BJ (cell line): ENCODE measurements around the gene CDC14B. TPM values are rescaled to one million over a fixed set of nuclear protein-coding genes. Genes with fewer than 3 reads are reported as not detected.

Experiments used
- CTCF ChIA-PET: fragments of 350-600 bp; formaldehyde crosslinking; extraction: SDS; loops from one replicate; lab custom pipeline; 2021; ENCODE audit warnings: antibody characterized with exemption, inconsistent platforms; lab: Yijun Ruan, JAX
- POLR2A ChIA-PET: fragments of 300-600 bp; sonication (Branson Sonifier 250); formaldehyde crosslinking; extraction: SDS; loops from one replicate; lab custom pipeline; 2021; ENCODE audit warnings: antibody characterized with exemption; lab: Charles Lee
- DNase-seq: peaks from one replicate; pipeline ENCODE4 v3.0.0-alpha.2; 2011; ENCODE audit warnings: low read depth
- H3K27me3 ChIP-seq: 2 replicates; pipeline ENCODE4 v1.6.0; 2011; ENCODE audit warnings: low read length; ENCODE audit not compliant: control insufficient read depth, insufficient read depth
- H3K36me3 ChIP-seq: 2 replicates; pipeline ENCODE4 v1.5.1; 2011; ENCODE audit warnings: low read length; ENCODE audit not compliant: control insufficient read depth, insufficient read depth
- H3K4me3 ChIP-seq: 2 replicates; pipeline ENCODE4 v1.5.1; 2011; ENCODE audit warnings: low read depth, mild to moderate bottlenecking, control low read depth, low read length
- polyA plus RNA-seq: library from polyadenylated mRNA; depleted of rRNA; stranded (reverse); fragments of >200 nt; gene quantifications from 2 replicates; pipeline ENCODE4 v1.2.3, GENCODE V29; 2011
- TF ChIP-seq, protein P1 (sequence below): IDR thresholded peaks from 2 replicates; pipeline ENCODE4 v1.5.1; 2011; ENCODE audit warnings: low read depth, mild to moderate bottlenecking, control low read depth, inconsistent platforms, low read length, moderate library complexity; ENCODE audit not compliant: insufficient read depth

Gene CDC14B
- polyA plus RNA-seq, 1 experiment: 12.1 TPM

DNA sequence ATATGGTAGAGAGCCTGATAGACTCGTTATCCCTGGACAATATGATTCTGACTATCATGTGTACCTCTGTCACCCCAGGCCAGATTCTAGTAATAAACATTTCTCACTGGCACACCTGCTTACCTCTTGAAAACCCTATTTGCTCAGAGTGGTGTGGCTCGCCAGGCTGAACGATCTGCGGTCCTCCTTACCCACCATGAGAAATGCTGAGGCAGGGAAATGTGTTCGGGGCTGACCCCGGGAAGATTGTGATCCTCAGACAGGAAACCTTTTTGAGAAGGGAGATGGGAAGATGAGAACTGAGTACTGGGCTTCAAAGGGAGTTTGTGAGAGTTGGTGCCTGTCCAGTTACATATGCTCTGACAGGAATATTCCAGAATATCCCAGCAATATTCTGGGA is 46.1 kb upstream of the CDC14B start:
- POLR2A ChIA-PET: no interaction called here
- Histone ChIP-seq H3K36me3 (no peaks in the 10 kb centered on the region), H3K4me3 (no peak overlapping the region), H3K27me3 (no peaks in the 10 kb centered on the region)
- no peak for DNase-seq
- CTCF ChIA-PET: interaction anchor here (0.9 to 3.1 kb wide), 7 partner anchors 9 to 433 kb away, joined by 3 to 47 read pairs (median 4); no protein-coding TSS in a partner anchor
- TF ChIP-seq, protein P1, sequence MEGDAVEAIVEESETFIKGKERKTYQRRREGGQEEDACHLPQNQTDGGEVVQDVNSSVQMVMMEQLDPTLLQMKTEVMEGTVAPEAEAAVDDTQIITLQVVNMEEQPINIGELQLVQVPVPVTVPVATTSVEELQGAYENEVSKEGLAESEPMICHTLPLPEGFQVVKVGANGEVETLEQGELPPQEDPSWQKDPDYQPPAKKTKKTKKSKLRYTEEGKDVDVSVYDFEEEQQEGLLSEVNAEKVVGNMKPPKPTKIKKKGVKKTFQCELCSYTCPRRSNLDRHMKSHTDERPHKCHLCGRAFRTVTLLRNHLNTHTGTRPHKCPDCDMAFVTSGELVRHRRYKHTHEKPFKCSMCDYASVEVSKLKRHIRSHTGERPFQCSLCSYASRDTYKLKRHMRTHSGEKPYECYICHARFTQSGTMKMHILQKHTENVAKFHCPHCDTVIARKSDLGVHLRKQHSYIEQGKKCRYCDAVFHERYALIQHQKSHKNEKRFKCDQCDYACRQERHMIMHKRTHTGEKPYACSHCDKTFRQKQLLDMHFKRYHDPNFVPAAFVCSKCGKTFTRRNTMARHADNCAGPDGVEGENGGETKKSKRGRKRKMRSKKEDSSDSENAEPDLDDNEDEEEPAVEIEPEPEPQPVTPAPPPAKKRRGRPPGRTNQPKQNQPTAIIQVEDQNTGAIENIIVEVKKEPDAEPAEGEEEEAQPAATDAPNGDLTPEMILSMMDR: no peak

DNA sequence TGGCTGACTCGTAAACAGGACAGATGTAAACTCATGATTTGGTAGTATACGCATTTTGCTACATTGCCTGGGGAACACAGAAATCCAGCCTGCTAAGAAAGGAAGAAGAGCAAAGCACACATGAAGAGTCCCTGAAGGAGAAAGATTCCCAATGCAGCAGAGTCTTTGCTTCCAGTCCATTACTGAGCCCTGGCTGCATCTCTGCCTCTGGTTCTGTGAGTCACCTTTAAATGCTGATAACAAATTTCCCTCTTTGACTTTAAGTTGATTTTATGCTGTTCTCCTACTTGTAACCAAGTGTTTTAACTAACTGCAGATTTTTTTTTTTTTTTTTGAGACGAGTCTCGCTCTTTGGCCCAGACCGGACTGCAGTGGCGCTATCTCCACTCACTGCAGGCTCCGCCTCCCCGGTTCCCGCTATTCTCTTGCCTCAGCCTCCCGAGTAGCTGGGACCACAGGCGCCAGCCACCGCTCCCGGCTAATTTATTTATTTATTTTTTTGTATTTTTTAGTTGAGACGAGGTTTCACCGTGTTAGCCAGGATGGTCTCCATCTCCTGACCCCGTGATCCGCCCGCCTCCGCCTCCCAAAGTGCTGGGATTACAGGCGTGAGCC is 44.0 kb upstream of the CDC14B start:
- no peak overlapping the region for H3K4me3 ChIP-seq
- TF ChIP-seq, protein P1: no peak
- CTCF ChIA-PET: interaction anchor here (0.6 kb wide), 1 partner anchor 346 kb away, joined by 3 read pairs; no protein-coding TSS in a partner anchor
- H3K27me3 ChIP-seq: no peaks in the 10 kb centered on the region
- POLR2A ChIA-PET: no interaction called here
- H3K36me3 ChIP-seq: no peaks in the 10 kb centered on the region
- DNase-seq: no peak

DNA sequence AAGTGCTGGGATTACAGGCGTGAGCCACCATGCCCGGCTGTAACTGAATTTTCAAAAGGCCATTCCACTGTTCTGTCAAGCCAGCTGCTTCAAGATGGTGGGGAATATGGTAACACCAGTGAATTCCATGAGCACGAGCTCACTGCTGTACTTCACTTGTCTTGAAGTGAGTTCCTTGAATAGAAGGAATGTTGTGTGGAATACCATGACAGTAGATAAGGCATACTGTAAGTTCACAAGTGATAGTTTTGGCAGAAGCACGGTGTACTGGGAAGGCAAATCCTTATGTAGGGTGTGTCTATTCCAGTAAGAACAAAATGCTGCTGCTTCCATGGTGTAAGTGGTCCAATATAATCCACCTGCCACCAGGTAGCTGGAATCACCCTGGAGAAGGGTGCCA is 42.1 kb upstream of the CDC14B start:
- no peak overlapping the region for H3K4me3 ChIP-seq
- TF ChIP-seq, protein P1: no peak
- POLR2A ChIA-PET: no interaction called here
- CTCF ChIA-PET: no interaction called here
- H3K36me3 ChIP-seq: no peaks in the 10 kb centered on the region
- H3K27me3 ChIP-seq: no peaks in the 10 kb centered on the region
- DNase-seq: no peak

DNA sequence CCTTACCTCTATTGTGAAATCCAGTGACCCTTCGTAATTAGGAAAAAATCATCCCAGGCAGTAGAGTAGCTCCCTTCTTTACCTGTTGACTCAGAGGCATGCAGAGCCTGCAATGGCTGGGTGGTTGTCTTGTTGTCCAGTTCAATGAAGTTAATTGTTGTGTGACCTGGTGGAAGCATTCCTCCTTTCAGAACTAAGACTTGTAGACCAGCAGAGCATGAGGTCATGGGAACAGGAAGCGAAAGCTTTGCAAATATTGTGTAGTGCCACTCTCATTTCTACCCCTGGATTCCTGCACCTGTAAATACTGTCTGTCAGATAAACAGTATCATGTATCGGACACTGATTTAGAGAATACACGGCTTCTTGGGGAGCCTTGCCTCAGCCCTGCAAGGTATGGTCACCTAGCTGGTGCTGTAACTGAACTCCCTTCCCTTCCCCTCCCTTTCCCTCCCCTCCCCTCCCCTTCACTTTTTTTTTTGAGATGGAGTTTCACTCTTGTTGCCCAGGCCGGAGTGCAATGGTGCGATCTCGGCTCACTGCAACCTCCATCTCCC is 41.1 kb upstream of the CDC14B start:
- POLR2A ChIA-PET: no interaction called here
- DNase-seq: no peak
- CTCF ChIA-PET: no interaction called here
- TF ChIP-seq, protein P1: no peak
- Histone ChIP-seq H3K27me3 (no peaks in the 10 kb centered on the region), H3K4me3 (no peak overlapping the region), H3K36me3 (no peaks in the 10 kb centered on the region)

DNA sequence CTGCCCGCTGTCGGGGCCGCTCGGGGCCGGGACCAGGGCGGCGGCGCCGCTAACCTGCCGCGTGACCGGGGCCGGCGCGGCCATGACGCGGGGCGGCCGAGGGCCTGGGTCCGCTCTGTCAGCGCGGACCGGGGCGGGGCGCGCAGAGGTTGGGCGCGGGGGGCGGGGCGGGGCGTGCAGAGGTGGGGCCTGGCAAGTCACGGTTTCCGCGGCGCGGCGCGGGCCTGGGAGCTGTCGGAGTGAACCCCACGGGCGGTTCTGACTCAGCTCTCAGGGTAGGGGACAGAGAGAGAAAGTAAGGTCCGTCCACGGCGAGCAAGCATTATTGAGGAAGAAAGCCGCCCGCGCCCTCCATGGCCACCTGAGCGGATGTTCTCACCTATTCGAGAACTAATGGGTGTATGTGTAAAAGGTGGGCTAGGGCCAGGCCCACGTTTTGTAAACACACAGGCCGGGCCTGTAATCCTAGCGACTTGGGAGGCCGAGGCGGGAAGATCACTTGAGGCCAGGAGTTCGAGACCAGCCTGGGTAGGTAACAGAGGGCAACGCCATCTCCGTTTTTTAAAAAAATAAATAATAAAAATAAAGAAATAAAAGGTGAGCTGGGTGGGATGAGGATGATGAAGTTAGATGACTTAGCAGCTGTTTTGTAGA is 35.7 kb upstream of the CDC14B start, which contains the start of gene PRXL2C:
Gene PRXL2C, minus strand, starts transcription at position 120 of the 654 bp plus-strand sequence. Its CDS starts 36 bp downstream, at position 84.
- ChIA-PET POLR2A (interaction anchor here (0.6 kb wide), 1 partner anchor 1243 kb away, joined by 3 read pairs; no protein-coding TSS in a partner anchor), CTCF (interaction anchor here (1.0 to 2.6 kb wide), 4 partner anchors 9 to 328 kb away, joined by 3 to 10 read pairs (median 4); no protein-coding TSS in a partner anchor)
- Histone ChIP-seq H3K27me3 (no peaks in the 10 kb centered on the region), H3K36me3 (peaks cover 4% of the 10 kb centered on the region), H3K4me3 (peak within 1 kb of the TSS; percentile 72)
- TF ChIP-seq, protein P1: no peak
- peak; percentile 17 for DNase-seq
